ENCODE data around the gene GAK. TPM values are rescaled to one million over a fixed set of nuclear protein-coding genes. Genes with fewer than 3 reads are reported as not detected.
"Not testable (repeated sequence)": the region's sequence is repeated elsewhere in the genome, so short reads cannot be mapped to it uniquely, and the experiment has no call there.

The GAK gene
- total RNA-seq, 1 experiment from 2014 or later: 117 TPM

DNA sequence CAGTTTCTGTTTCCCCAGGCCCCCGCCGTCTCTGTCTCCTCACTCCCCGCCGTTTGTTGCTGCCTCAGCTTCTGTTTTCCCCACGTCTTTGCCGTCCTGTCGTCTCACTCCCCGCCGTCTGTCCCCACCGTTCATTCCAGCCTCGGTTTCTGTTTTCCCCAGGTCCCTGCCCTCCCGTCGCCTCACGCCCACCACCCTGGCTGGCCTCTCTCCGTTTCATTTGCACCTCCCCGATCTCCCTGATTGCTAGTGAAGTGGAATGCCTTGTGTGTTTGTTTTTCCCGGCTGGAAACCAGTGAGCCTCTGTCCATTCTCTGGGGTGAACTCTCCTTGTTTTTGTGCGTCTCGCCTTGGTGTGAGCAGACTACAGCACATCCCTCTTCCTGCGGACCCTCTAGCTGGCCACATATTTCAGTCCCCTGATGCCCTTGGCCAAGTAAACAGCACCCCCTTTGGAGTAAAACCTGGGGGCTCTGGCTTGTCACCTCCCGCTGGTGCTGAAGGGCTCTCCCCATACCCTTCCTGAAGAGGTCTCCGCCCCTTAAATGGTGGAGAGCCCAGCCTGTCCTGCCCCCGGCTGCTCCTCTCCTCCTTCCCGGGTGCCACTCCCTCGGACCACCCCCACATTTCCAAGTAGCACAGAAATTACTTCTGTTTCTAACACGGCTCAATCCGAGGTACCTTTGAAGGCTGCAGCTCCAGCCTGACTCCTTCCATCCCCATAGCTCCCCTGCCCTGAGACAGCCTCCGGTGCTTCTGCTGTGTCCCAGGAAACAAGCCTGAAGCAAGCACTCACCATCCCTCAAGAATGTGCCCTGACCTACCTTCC, 13.4 kb upstream of the GAK start:
- no peaks in the 10 kb centered on the region for H3K27me3 ChIP-seq (ENCODE audit: low read length)
- POLR2A ChIA-PET (ENCODE audit: unreplicated experiment): no interaction called here
- DNase-seq (no peak), ATAC-seq (no peak)
- H3F3A ChIP-seq (ENCODE audit: low read length, unreplicated experiment): no peaks in the 10 kb centered on the region
- CTCF ChIA-PET: no interaction called here
- H3K36me3 ChIP-seq (ENCODE audit: low read depth, low read length): no peaks in the 10 kb centered on the region
- no peaks in the 10 kb centered on the region for H3K4me1 ChIP-seq (ENCODE audit: insufficient read depth, low read length)
- H4K20me1 ChIP-seq (ENCODE audit: low read length): no peaks in the 10 kb centered on the region
- no peak overlapping the region for H3K27ac ChIP-seq (ENCODE audit: low read length)
- H3K9me2 ChIP-seq (replicated peaks; ENCODE audit: low read length): no peaks in the 10 kb centered on the region
- intact Hi-C loops (cut with micrococcal nuclease): no loop called here
- no TSS peak for BruUV-seq (replicated peaks)
- H2AFZ ChIP-seq (ENCODE audit: low read length): no peak overlapping the region
- no peak for TF ChIP-seq EZH2phosphoT487 (IDR thresholded peaks at IDR 0.05; ENCODE audit: borderline replicate concordance, low read length)
- TF ChIP-seq, protein P1, sequence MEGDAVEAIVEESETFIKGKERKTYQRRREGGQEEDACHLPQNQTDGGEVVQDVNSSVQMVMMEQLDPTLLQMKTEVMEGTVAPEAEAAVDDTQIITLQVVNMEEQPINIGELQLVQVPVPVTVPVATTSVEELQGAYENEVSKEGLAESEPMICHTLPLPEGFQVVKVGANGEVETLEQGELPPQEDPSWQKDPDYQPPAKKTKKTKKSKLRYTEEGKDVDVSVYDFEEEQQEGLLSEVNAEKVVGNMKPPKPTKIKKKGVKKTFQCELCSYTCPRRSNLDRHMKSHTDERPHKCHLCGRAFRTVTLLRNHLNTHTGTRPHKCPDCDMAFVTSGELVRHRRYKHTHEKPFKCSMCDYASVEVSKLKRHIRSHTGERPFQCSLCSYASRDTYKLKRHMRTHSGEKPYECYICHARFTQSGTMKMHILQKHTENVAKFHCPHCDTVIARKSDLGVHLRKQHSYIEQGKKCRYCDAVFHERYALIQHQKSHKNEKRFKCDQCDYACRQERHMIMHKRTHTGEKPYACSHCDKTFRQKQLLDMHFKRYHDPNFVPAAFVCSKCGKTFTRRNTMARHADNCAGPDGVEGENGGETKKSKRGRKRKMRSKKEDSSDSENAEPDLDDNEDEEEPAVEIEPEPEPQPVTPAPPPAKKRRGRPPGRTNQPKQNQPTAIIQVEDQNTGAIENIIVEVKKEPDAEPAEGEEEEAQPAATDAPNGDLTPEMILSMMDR (conservative IDR thresholded peaks at IDR 0.05; ENCODE audit: low read depth, low read length): no peak
- TF ChIP-seq EZH2 (IDR thresholded peaks at IDR 0.05; ENCODE audit: low read length, unreplicated experiment): no peak
- H3K4me2 ChIP-seq (ENCODE audit: low read length): no peak overlapping the region
- H3K79me2 ChIP-seq (ENCODE audit: low read length): no peaks in the 10 kb centered on the region
- H3K9ac ChIP-seq (ENCODE audit: low read length): no peak overlapping the region
- H3K9me3 ChIP-seq (ENCODE audit: low read length): no peaks in the 10 kb centered on the region
- no peak overlapping the region for H3K4me3 ChIP-seq (ENCODE audit: low read length)

DNA sequence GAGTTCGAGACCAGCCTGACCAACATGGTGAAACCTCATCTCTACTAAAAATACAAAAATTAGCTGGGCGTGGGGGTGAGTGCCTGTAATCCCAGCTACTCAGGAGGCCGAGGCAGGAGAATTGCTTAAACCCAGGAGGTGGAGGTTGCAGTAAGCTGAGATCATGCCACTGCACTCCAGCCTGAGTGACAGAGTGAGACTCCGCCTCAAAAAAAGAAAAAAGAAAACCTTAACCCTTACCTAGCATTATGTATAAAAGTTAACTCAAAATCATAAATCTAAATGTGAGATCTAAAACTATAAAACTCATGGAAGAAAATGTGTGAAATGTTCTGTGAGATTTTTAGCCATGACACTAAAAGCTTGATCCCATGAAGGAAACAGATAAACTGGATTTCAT, 7.4 kb upstream of the GAK start:
- H3K36me3 ChIP-seq (ENCODE audit: low read depth, low read length); H3K9me2 ChIP-seq (replicated peaks; ENCODE audit: low read length); POLR2A ChIA-PET (ENCODE audit: unreplicated experiment); CTCF ChIA-PET; H3K27ac ChIP-seq (ENCODE audit: low read length); H3K4me1 ChIP-seq (ENCODE audit: insufficient read depth, low read length); DNase-seq; H2AFZ ChIP-seq (ENCODE audit: low read length); intact Hi-C loops (cut with micrococcal nuclease); H3K79me2 ChIP-seq (ENCODE audit: low read length); H3K4me2 ChIP-seq (ENCODE audit: low read length); H3K9me3 ChIP-seq (ENCODE audit: low read length); H3K4me3 ChIP-seq (ENCODE audit: low read length); ATAC-seq; H3K9ac ChIP-seq (ENCODE audit: low read length); BruUV-seq (replicated peaks); H3K27me3 ChIP-seq (ENCODE audit: low read length); H4K20me1 ChIP-seq (ENCODE audit: low read length); H3F3A ChIP-seq (ENCODE audit: low read length, unreplicated experiment): not testable (repeated sequence)

DNA sequence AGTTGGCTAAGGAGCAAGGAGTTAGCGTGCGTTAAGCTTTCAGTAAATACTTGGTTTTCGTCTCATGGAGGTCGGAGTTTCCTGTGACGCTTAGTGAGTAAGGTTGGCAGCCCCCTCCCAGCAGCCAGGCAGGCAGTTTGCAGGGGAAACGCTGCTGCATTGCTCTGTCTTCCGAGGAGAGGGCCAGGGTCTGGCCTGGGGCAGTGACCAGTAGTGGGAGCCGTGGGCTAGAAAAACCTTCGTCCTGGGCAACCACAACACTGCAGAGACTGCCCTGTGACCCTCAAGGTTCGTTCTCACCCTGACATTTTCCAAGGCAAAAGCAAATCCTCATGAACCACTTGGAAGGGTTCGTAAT, 576 bp upstream of the GAK start:
- POLR2A ChIA-PET (ENCODE audit: unreplicated experiment): no interaction called here
- Histone ChIP-seq H3K9me3 (ENCODE audit: low read length) (no peaks in the 10 kb centered on the region), H3K27me3 (ENCODE audit: low read length) (no peaks in the 10 kb centered on the region), H3K36me3 (ENCODE audit: low read depth, low read length) (no peaks in the 10 kb centered on the region), H3K4me3 (ENCODE audit: low read length) (peak overlapping the region; percentile 83), H3F3A (ENCODE audit: low read length, unreplicated experiment) (no peaks in the 10 kb centered on the region), H3K79me2 (ENCODE audit: low read length) (peaks cover 54% of the 10 kb centered on the region), H3K4me2 (ENCODE audit: low read length) (peak overlapping the region; percentile 99), H3K9ac (ENCODE audit: low read length) (peak overlapping the region; percentile 97), H2AFZ (ENCODE audit: low read length) (peak overlapping the region; percentile 78), H3K9me2 (replicated peaks; ENCODE audit: low read length) (no peaks in the 10 kb centered on the region), H3K27ac (ENCODE audit: low read length) (peak overlapping the region; percentile 43), H3K4me1 (ENCODE audit: insufficient read depth, low read length) (peaks cover 17% of the 10 kb centered on the region), H4K20me1 (ENCODE audit: low read length) (peaks cover 22% of the 10 kb centered on the region)
- BruUV-seq (replicated peaks): TSS peak; percentile 84
- CTCF ChIA-PET: interaction anchor here (0.9 kb wide), 1 partner anchor 54 kb away, joined by 5 read pairs; the partner anchor contains the start of gene IDUA
- intact Hi-C loops (cut with micrococcal nuclease): no loop called here
- DNase-seq (no peak), ATAC-seq (peak; percentile 10; the same call in 1 of the 2 replicates)
- no peak for TF ChIP-seq EZH2phosphoT487 (IDR thresholded peaks at IDR 0.05; ENCODE audit: borderline replicate concordance, low read length)
- no peak for TF ChIP-seq EZH2 (IDR thresholded peaks at IDR 0.05; ENCODE audit: low read length, unreplicated experiment)
- TF ChIP-seq, protein P1 (conservative IDR thresholded peaks at IDR 0.05; ENCODE audit: low read depth, low read length): peak; percentile 25; the same call in 1 of the 2 replicates
